ENCODE data around the gene UBE3C.

- TF ChIP-seq POLR2AphosphoS5 (IDR thresholded peaks at IDR 0.05): no peak
- no peak for TF ChIP-seq CTCF (IDR thresholded peaks at IDR 0.05 in 8 of 11, conservative IDR thresholded peaks at IDR 0.05 in 3 of 11)
These were observed 49.6 kb upstream of the UBE3C start for GRCh38 chr7:157089100-157089610.

All from spleen (tissue), 7 donors.